GM21515 (cell line): ENCODE measurements around the gene HOXA13.

ENCODE experiments used
- ATAC-seq: cut with Tn5 transposase; IDR thresholded peaks from one replicate; pipeline ENCODE4 v1.9.1; 2021; ENCODE audit not compliant: unreplicated experiment

HOXA13 gene

GRCh38 chr7:27171325-27171636 lies 28.6 kb downstream of the HOXA13 start:
- ATAC-seq = no peak

DNA sequence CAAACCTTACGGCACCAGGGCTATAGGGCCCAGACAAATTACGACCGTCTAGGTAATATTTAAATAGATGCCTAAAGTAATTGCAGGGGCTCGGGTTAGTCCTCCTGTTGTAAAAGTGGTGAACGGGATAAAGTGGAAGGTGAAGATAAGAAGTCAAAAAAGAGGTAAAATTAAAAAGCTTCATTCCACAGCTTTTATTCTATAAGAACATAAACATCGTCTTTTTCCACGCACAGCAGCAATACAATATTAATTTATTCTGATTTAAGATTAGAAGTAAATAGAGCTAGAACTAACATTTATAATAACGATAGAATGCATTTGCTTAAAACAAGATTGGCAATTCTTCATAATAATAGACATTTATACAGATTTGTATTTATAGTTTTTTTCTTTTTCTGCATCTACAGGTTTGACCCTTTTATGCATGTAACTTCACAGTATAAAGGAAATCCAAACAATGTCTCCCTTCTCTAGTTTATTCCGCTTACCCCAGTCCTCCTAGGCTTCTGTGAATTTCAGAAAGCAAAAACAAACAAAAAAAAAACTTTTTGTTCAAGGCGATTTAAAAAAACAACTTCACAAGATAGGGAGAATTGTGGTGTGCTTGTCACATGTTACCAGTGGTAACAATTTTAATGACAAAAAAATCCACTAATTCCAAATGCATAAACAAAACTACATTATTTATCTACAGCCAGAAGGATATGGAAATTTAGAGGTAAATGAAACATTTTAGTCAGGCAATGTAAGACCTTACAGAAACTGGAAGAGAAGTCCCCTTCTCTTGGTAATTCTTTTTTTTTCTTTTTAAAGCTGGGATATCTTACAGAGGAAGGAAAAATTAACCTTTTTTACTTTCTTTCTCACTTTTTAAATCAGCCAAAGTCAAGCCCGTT lies 29.2 kb downstream of the HOXA13 start:
- ATAC-seq = no peak

- ATAC-seq = no peak
Observed at GRCh38 chr7:27169658-27170425, 30.0 kb downstream of the HOXA13 start.

- no peak for ATAC-seq
Observed at GRCh38 chr7:27168265-27168947, 31.5 kb downstream of the HOXA13 start.

DNA sequence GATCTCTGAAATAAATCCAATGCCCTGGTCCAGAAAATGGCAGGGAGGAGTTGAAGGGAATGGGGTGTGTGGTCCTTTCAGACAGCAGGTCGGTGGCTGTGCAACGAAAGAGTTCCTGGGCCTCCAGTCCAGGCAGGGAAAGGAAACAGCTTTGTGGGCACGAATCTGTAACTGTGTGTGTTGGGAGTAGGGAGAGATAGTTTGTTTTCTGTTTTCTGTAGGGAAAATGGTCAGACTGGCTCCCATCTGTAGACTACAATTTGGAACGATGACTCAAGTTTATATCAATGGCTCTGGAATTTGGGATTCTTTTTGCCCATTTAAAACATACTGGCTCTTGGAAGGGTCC lies 32.0 kb downstream of the HOXA13 start:
- ATAC-seq = no peak

GRCh38 chr7:27166531-27167505 lies 33.1 kb downstream of the HOXA13 start:
- ATAC-seq = no peak

GRCh38 chr7:27165996-27166530 lies 33.8 kb downstream of the HOXA13 start:
- no peak for ATAC-seq

- no peak for ATAC-seq
Observed at GRCh38 chr7:27165089-27165995, 34.5 kb downstream of the HOXA13 start, which contains the start of gene HOXA9. Gene HOXA9 (minus strand): TSS chr7:27165537. CDS start chr7:27165457, 80 bp downstream.

GRCh38 chr7:27164367-27165088 lies 35.4 kb downstream of the HOXA13 start:
- ATAC-seq = no peak

DNA sequence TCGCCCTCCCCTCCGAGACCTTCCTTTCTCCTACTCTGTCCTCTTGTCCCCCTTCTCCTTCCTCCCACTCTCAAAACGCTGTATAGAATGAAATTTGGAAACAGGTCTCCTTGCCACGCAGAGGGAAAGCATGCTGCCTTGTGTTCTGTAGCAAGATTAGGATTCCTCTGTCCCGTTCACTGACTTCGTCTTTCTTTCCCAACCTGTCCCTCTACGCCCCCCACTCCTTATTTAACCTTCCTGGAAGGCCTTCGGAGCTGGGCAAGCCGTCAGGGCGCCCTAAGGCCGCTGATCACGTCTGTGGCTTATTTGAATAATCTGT lies 35.9 kb downstream of the HOXA13 start:
- ATAC-seq = no peak

- no peak for ATAC-seq
Observed at GRCh38 chr7:27163288-27164044, 36.4 kb downstream of the HOXA13 start.

DNA sequence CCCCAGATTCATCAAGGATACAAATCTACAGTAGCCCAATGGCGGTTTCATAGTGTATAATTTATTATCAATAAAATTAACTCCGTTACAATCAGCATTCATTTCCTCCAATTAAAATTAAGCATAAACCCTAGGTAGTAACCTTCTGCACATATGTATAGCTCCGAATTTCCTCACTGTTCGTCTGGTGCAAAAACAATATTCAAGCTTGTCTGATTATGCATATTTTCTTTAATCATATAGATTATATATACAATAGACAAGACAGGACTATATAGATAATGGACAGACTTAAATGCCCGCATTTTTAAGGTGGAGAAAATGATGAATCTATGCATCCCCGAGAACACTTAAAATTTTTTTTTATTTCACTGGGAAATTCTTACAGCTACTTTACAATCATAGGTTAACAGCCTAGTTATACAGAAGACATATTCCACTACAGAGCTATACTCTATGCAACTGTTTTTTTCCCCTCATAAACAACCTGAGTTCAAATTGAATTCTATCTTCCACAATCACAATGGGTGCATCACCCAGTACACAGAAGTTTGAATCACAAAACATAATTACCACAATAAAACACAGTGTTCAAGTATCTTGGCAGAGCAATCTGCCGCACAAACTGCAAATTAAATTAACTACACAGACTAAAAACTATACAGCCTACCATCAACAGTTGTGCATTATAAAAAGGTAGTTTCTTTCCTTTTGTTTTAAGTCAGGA lies 37.2 kb downstream of the HOXA13 start:
- ATAC-seq = no peak

DNA sequence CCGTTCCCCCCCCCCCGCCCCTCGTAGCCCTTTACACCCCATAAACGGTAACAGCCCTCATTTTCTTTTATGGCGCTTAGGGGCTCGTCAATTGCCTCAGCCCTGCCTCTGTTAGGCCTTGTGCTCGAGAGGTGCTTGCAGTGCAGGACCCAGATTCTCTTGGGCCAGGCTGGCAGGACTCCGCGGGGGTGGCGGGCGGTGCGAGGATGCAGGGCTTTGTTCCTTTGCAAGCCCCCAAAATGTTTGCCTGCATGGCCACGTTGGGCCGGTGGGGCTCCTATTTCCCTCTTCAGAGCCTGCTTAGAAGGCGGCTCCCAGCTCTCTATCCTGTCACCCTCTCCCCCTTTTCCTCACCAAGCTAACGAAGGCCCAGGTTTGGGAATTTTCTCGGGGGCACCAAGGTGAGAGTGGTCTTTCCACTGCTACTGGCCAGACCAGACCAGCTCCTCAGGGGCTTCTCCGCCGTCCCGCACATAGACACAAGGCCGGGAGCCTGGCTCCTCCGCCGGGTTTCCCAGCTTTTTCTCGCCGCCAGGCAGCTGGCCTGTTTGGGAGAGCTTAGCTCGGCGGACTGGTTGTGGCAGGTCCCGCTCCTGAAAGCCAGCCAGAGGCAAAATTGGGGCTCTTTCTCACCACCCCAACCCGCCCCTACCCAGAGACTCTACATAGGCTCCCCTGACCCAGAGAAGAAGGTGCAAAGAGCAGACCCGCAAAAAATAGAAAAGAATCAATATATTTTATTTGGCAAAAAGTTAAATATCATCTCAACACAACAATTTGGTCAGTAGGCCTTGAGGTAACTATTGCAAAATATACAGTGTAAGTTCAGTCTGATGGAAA lies 38.0 kb downstream of the HOXA13 start:
- ATAC-seq = no peak

- no peak for ATAC-seq
Observed at GRCh38 chr7:27161214-27161720, 38.6 kb downstream of the HOXA13 start.

DNA sequence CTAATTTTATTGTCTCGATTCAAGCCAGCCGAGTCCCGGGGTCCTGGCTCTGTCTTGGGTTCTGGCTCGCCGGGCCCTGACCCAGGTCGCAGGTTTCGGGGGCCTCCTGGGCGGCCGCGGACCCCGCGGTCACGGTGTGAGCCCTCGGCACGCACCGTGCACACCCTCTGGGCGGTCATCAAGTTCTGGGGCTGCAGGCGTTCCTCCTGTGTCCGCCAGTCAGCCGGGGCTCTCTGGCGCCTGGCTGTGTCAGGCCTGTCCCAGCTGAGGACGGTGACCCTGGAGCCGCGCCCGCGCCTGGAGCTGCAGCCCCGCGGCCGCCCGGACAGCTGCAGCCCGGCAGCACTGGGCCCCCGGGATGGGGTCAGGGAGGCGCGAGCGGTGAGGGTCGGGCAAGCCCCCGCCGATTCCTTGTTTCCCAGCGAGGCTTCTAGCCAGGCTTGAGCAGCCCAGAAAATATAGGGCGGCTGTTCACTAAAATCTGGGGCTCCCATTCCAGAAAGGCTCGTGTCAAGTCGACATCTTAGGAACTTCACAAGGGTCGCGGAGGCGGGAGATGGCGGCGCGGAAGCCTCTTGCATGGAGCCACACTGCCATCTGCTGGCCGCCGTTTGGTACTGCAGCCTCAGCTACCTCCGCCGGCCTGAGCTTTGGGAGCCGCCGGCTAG lies 39.2 kb downstream of the HOXA13 start:
- peak; percentile 70 for ATAC-seq

DNA sequence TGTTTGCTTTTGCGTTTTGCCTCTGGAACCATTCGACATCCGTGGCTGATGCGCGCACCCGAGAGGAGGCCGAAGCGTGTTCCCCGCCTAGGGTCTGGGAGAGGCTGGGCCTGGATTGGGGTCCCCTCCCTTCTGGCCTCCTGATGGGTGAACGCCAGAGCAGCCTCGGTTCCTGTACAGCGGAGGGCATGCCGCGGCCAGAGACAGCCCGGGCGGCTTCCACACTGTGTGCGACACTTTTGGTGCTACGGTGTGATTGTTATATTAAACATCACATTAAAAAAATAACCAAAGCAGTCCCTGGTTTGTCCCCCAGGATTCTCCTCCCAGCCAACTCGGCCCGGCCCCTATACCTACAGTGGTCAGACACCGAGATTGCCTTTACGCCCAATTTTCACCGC lies 39.7 kb downstream of the HOXA13 start:
- no peak for ATAC-seq
